Heart right ventricle (tissue), 16 donors: ENCODE results near the gene METAP1. TPM values are rescaled to one million over a fixed set of nuclear protein-coding genes. Genes with fewer than 3 reads are reported as not detected.
"Not testable (repeated sequence)": the region's sequence is repeated elsewhere in the genome, so short reads cannot be mapped to it uniquely, and the experiment has no call there.

ENCODE experiments used
- ATAC-seq, 8 donors: fragments of 200-7000 bp; cut with Tn5 transposase; one replicate each; pipeline ENCODE4 v1.9.1; 2020; ENCODE audit warnings: mild to moderate bottlenecking in 8 of 8, moderate library complexity in 8 of 8, moderate number of reproducible peaks in 1 of 8
- DNase-seq, 2 donors: peaks; one replicate each; pipeline ENCODE4 v3.0.0-alpha.2; 2020
- H3K27ac ChIP-seq, 10 donors: fragments of 200-600 bp; sonication (generic) in 2 of 10; one replicate each; pipeline versions ENCODE4 v1.5.0 to v1.8.0; 2020 to 2022; ENCODE audit warnings: mild to moderate bottlenecking in 3 of 10
- H3K27me3 ChIP-seq, 7 donors: fragments of 200-600 bp; one replicate each; pipeline ENCODE4 v1.8.0; 2021 to 2022; ENCODE audit warnings: mild to moderate bottlenecking in 2 of 7
- H3K36me3 ChIP-seq, 9 donors: fragments of 200-600 bp; sonication (generic) in 1 of 9; one replicate each; pipeline versions ENCODE4 v1.5.0 to v1.8.0; 2020 to 2022; ENCODE audit warnings: mild to moderate bottlenecking in 2 of 9
- H3K4me1 ChIP-seq, 9 donors: fragments of 200-600 bp; sonication (generic) in 1 of 9; one replicate each; pipeline versions ENCODE4 v1.5.0 to v1.8.0; 2020 to 2022; ENCODE audit warnings: mild to moderate bottlenecking in 4 of 9
- H3K4me3 ChIP-seq, 10 donors: fragments of 200-600 bp; sonication (generic) in 2 of 10; one replicate each; pipeline versions ENCODE4 v1.5.0 to v1.8.0; 2020 to 2022; ENCODE audit warnings: mild to moderate bottlenecking in 7 of 10, moderate library complexity in 2 of 10
- H3K9me3 ChIP-seq, 11 donors: fragments of 200-600 bp in 10 of 11; sonication (generic) in 2 of 11; one replicate each; pipeline versions ENCODE4 v1.5.0 to v1.8.0; 2013 to 2022; ENCODE audit warnings: mild to moderate bottlenecking in 2 of 11, control low read depth in 1 of 11, moderate library complexity in 1 of 11
- CTCF ChIP-seq, 9 donors: fragments of 200-600 bp; sonication (generic) in 2 of 9; IDR thresholded peaks; one replicate each; pipeline versions ENCODE4 v1.5.0 to v1.8.0; 2021 to 2022; ENCODE audit warnings: antibody characterized with exemption in 9 of 9, mild to moderate bottlenecking in 5 of 9, moderate library complexity in 1 of 9
- WGBS, 2 donors: extraction: QIAGEN DNeasy Blood & Tissue Kit; methylation state at CpG; one replicate each; pipeline ENCODE4 v1.1.7; 2013; ENCODE audit warnings: inconsistent platforms in 1 of 2; 5-methylcytosine and 5-hydroxymethylcytosine counted together
- intact Hi-C, 10 donors: fragments of 100-400 bp; cut with DNase I; formaldehyde crosslinking; loops; one replicate each; pipeline versions ENCODE4 v1.11.1 to v1.14.2; 2022
- polyA plus RNA-seq, 2 donors: library from polyadenylated mRNA; stranded (reverse); fragments of 200-250 nt; gene quantifications; one replicate each; pipeline ENCODE4 v1.2.3, GENCODE V29; 2013
- total RNA-seq, 10 donors: library from RNA; stranded (reverse); fragmentation: NEBNext Ultra II Directional in 3 of 10; extraction: Animal tissue kit (Norgen Biotek cat#: 25700) in 3 of 10; gene quantifications; one replicate each; pipeline versions ENCODE4 v1.2.1 to v1.2.4, GENCODE V29; 2021 to 2023
- donor health status: Arrhythmogenic right ventricular cardiomyopathy.
- donor health status: ischemic (EF 13 %, LVEDD 7.1; RV severe dilation, severe dysfunction).
- donor health status: healthy with polysubstance abuse.
- donor health status: DM: no; HTN: yes; CAD: no.
- donor health status: DM: no; HTN: no; CAD: no.
- donor health status: ischemic (EF 25% LVEDD 6.9; RV normal size, moderate dysfunction).
- donor health status: ischemic (EF 25% LVEDD 5.7; RV mildly dilated, moderate dysfunction).
- donor health status: healthy.
- donor health status: DM: yes; HTN: yes; CAD: no.
- donor health status: Ischemic cardiomyopathy.
- donor health status: ischemic (EF 35%, LVEDD 5.7; RV mildly dilated, moderate dysfunction).
- donor health status: nonischemic (EF 11% LVEDD 7.7; RV severe dilation, severe dysfunction).
- donor health status: DM: yes; HTN: yes; CAD: no.
- donor health status: PGD.
- donor health status: ischemic (EF 29% LVEDD 5.4; RV normal size, mild dysfunction).
- donor health status: nonischemic (EF 23%, LVEDD 6.1; RV moderate dilation, normal function).

The METAP1 gene
- total and polyA plus RNA-seq, 12 donors, result 37.7 to 79.7 (median 59.8) TPM

- ATAC-seq, result no peak
- intact Hi-C loops, result no loop called here
- peaks cover 0 to 4% (median 0%) of the 10 kb centered on the region in 7 donors for H3K27me3 ChIP-seq
- no peaks in the 10 kb centered on the region for H3K4me1 ChIP-seq
- H3K27ac ChIP-seq, result no peak overlapping the region
- DNase-seq, result no peak
- H3K36me3 ChIP-seq, result no peaks in the 10 kb centered on the region
- no peaks in the 10 kb centered on the region for H3K9me3 ChIP-seq
- 46 to 50% methylated on average over 4 of the region's 4 CpGs for WGBS, 2 donors
- no peak for TF ChIP-seq CTCF (IDR thresholded peaks at IDR 0.05)
- H3K4me3 ChIP-seq, result no peak overlapping the region
These were observed 18.8 kb upstream of the METAP1 start for GRCh38 chr4:98976716-98977115.

- no peak for ATAC-seq
- no peak overlapping the region for H3K27ac ChIP-seq
- intact Hi-C loops, result no loop called here
These were observed 18.0 kb upstream of the METAP1 start for GRCh38 chr4:98977557-98977956.

GRCh38 chr4:98987720-98988119 lies 7.8 kb upstream of the METAP1 start:
- H3K27me3 ChIP-seq, result no peaks in the 10 kb centered on the region
- 93 to 95% methylated on average over 2 of the region's 2 CpGs for WGBS, 2 donors
- no peaks in the 10 kb centered on the region for H3K36me3 ChIP-seq
- no peak overlapping the region for H3K27ac ChIP-seq
- intact Hi-C loops, result no loop called here
- DNase-seq (no peak), ATAC-seq (no peak)
- H3K4me1 ChIP-seq, result no peaks in the 10 kb centered on the region
- H3K9me3 ChIP-seq, result peaks cover 0 to 1% (median 0%) of the 10 kb centered on the region in 11 donors
- no peak for TF ChIP-seq CTCF (IDR thresholded peaks at IDR 0.05)
- no peak overlapping the region for H3K4me3 ChIP-seq

More at GRCh38 chr4:98977557-98977956, 18.0 kb upstream of the METAP1 start:
- Histone ChIP-seq H3K27me3 (peaks cover 0 to 5% (median 0%) of the 10 kb centered on the region in 7 donors), H3K36me3 (no peaks in the 10 kb centered on the region), H3K4me1 (no peaks in the 10 kb centered on the region), H3K4me3 (no peak overlapping the region), H3K9me3 (no peaks in the 10 kb centered on the region)
- no peak for TF ChIP-seq CTCF (IDR thresholded peaks at IDR 0.05)
- DNase-seq, result no peak
- 85 to 88% methylated on average over 7 of the region's 7 CpGs for WGBS, 2 donors

GRCh38 chr4:98992835-98993234 lies 2.7 kb upstream of the METAP1 start:
- H3K4me1 ChIP-seq, result peaks cover 0 to 26% (median 11%) of the 10 kb centered on the region in 9 donors

GRCh38 chr4:98993419-98994071 lies 2.0 kb upstream of the METAP1 start:
- Histone ChIP-seq H3K27ac (no peak overlapping the region), H3K36me3 (no peaks in the 10 kb centered on the region), H3K4me3 (no peak overlapping the region), H3K27me3 (no peaks in the 10 kb centered on the region), H3K9me3 (peaks cover 0 to 4% (median 0%) of the 10 kb centered on the region in 11 donors), H3K4me1 (peaks cover 0 to 28% (median 13%) of the 10 kb centered on the region in 9 donors)
- ATAC-seq (no peak), DNase-seq (peak in 1 of 2 donors; percentile 37)
- intact Hi-C loops, result loop anchor here in 8 of 10 donors (2.0 to 10.0 kb wide), 10 partner anchors 51 to 526 kb away; partner anchors contain the start of genes ADH5 (in 2 of the 8) and EIF4E (in 2 of the 8)
- 88 to 92% methylated on average over 37 to 39 of the region's 39 CpGs for WGBS, 2 donors
- no peak for TF ChIP-seq CTCF (IDR thresholded peaks at IDR 0.05)

More at GRCh38 chr4:98992835-98993234, 2.7 kb upstream of the METAP1 start:
- not testable (repeated sequence) for H3K27me3 ChIP-seq, H3K36me3 ChIP-seq, H3K9me3 ChIP-seq, H3K27ac ChIP-seq, H3K4me3 ChIP-seq, ATAC-seq, DNase-seq
- intact Hi-C loops, result loop anchor here in 6 of 10 donors (5.0 to 10.0 kb wide), 7 partner anchors 51 to 526 kb away; partner anchors contain the start of gene ADH5 (in 1 of the 6)
- 91 to 93% methylated on average over 2 of the region's 2 CpGs for WGBS, 2 donors
